Activated T-cell treated with anti-CD3 and anti-CD28 coated beads for 24 hours (primary cell): ENCODE results near the gene ELFN2.

Experiments
- DNase-seq: peaks from one replicate; pipeline ENCODE4 v3.0.0-alpha.2; 2020; ENCODE audit warnings: low read depth

Gene ELFN2

DNA sequence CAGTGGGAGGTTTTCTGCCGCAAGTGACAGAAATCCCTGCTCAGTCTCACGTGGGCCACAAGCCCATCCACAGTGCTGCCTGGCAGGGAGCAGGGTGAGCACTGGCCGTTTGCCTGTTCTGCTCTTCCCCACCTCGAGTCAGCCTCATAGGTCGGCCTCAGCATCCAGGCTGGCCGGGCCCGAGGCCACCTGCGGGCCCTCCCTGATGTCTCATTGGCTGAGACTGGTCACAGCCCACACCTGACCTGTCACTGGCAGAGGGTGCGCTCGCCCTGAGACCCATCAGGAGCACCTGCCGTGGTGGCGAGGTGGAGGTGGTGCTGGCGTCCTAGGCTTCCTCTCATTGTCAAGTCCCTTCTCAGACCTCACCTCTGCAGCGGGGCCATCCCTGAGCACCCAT lies 72.1 kb downstream of the ELFN2 start:
- no peak for DNase-seq

DNA sequence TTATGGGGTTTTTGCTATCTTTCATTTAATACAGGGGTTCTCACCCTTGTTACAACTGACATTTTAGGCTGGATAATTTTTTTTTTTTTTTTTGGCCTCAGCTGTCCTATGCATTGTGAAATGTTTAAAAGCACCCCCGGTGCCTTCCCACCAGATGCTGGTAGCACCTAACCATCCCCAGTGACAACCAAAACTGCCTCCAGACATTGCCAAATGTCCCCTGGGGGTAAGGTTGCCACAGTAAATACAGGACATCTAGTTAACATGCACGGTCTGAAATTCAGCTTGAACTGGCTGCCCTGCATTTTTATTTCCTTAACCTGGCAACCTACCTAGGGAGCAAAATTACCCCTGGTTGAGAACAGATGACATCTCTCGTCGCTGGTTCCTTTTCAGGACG lies 72.6 kb downstream of the ELFN2 start:
- no peak for DNase-seq

DNA sequence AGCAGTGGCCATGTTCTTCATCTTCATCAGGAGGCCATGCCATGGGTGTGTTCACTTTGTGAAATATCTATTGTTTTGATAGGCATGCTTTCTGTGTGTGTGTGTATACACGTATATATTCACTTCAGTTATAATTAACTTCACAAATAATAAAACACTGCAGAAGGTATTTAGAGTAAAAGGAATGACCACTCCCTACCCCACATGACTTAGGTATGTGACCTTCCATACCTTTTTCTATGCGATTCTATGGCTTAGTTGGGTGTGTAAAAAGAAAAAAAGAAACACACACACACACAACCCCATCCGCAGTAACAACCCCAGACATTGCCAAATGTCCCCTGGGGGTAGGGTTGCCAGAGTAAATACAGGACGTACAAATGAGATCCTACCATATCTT lies 73.0 kb downstream of the ELFN2 start:
- DNase-seq: no peak

DNA sequence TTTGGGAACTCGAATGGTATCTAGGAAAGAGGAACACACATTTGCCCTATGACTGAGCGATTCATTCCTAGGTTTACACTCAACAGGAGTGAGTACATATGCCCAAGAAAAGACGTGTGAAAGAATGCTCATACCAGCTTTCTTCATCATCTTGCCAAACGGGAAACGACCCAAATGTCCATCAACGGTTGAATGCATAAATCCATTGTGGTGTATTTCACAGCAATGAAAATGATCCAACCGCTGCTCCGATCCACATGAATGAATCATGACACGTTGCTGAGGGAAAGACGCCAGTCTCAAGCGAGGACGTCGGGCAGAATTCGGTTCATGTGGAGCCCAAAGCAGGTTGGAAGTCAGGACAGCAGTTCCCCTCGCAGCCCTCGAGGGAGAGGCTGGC lies 73.4 kb downstream of the ELFN2 start:
- DNase-seq: no peak

- DNase-seq: no peak
These were observed 74.8 kb downstream of the ELFN2 start for GRCh38 chr22:37352481-37352880.

DNA sequence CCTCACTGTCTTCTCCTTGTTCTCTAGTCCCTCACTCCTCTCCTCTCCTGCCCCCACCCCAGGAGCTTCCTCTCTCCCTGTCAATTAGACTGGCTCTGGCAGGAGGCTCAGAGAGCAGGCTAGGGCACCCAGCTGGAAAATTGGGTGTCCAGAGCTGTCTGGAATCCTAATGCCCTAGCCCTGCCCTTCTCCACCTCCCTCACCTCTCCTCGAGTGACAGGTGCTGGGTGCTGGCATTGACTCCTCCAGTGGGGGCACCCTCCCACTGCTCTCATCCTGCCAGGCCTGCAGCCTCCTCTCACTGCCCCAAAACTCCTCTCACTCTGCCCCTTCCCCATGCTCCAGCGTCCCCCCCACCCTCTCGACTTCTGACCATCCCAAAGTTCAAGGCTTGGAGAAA lies 76.0 kb downstream of the ELFN2 start:
- no peak for DNase-seq

- DNase-seq: no peak
These were observed 78.0 kb downstream of the ELFN2 start for GRCh38 chr22:37349043-37349814.

DNA sequence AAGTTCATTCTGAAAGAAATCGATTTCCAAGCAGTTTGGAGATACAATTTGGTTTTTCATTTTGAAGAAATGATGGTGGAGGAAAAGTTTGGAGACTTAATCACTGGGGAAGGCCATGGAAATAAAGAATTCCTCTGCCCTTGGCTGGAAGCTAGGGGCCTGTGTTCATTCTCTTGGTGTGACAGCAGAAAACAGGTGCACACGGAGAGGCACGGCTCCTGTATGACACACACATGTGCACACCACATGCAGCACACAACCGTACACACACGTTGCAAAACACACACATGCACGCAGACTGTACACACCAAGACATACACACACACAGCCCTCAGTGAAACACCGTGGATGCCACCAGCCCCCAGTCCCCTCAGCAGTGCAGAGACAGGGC lies 80.8 kb downstream of the ELFN2 start:
- no peak for DNase-seq

DNA sequence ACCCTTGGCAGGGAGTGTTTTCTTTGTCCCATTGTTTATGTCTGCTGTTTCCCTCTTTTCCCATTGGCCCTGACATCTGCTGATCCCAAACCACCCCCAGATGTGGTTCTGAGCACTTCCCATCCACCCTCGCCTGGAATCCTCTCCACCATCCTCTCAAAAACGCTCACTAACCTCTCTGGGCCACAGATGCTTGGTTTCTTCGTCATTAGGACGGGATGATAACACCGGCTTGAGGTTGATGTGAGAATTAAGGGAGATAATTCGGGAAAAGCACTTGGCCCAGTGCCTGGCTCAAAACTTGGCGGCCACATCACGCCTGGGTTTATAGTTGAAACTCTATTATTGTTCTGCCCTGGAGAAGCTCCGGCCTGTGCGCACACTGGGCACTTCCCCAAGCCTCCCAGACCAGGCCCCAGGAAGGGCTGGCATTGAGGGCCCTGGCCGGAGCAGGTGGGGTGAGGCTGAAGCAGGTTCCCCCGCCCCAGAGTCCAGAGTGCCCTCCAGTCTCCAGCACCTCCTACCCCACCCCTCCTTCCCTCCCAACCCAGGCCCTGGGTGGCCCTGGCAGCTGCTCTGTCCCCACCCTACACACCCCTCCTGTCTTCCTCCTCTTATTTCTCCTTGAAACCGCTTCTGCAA lies 81.3 kb downstream of the ELFN2 start:
- DNase-seq: no peak

GRCh38 chr22:37344735-37345449 lies 82.4 kb downstream of the ELFN2 start:
- DNase-seq: no peak

DNA sequence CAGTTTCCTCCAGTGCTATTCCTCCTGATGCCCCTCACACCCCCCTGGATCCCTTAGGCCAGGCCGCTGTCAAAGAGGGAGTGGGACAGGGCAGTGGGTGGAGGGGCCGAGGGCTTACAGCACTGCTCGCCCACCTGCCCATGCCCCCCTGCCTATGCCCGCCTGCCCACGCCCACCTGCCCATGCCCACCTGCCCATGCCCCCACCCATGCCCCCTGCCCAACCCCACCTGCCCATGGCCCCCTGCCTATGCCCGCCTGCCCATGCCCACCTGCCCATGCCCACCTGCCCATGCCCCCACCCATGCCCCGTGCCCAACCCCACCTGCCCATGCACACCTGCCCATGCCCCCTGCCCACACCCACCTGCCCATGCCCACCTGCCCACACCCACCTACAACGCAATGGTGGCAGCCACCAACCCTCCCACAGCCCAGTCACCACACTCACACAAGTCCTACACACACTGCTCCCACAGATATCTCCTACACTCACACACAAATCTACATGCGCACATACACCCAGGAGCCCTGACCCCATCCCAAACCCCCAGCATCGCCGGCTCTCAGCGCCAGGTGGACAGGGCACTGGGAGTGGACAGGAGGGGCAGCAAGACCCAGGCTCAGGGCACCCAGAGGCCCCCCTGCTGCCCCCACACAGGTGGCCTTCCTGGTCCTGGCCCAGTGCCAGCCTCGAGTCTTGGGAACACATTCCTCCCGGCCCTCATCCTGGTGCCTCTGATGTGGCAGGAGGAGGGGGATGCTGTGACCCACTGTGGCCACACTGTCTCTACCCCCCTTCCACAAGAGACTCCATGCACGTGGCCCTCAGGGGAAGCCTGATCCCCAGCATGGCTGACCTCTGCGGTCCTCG lies 83.2 kb downstream of the ELFN2 start:
- no peak for DNase-seq

- no peak for DNase-seq
These were observed 83.9 kb downstream of the ELFN2 start for GRCh38 chr22:37343348-37343747.

GRCh38 chr22:37342065-37342464 lies 85.2 kb downstream of the ELFN2 start:
- DNase-seq: no peak

DNA sequence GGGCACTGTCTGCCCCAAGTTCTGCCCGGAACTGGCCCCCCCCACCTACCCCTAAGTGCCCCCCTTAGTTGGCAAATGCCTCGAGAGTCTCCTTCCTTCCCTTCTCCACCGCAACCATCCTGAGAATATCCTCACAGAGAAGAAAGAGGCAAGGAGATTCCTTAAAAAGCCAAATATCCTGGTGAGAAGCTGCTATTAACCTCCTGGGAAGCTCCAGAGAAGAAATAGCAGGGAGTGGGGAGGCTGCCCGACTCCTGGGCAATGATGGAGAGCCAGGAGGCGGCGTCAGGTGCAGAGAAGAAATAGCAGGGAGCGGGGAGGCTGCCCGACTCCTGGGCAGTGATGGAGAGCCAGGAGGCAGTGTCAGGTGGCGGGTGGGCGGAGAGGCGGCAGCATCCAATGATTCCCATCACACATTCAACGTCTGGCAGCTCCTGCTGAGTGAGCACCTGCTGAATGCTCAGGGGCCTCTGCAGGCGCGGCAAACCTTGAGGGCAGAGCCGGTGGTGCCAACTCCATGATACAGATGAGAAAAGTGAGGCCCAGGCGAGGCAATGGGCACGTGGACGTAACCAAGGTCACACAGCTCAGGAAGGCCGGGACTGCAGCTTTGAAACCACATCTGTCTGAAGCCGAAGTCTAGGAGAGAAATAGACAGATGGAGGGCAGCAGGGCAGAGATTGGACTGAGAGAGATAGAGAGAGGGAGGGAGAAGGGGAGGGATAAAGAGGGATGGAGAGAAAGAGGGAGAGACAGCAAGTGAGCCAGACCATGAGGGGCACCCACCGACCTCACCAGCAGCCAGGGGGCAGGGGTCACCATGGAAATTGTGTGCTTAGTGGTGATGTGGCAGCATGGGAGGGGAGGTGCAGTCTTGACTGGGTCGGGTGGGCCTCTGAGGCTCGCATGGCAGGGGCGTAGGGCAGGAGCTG lies 86.7 kb downstream of the ELFN2 start:
- no peak for DNase-seq

DNA sequence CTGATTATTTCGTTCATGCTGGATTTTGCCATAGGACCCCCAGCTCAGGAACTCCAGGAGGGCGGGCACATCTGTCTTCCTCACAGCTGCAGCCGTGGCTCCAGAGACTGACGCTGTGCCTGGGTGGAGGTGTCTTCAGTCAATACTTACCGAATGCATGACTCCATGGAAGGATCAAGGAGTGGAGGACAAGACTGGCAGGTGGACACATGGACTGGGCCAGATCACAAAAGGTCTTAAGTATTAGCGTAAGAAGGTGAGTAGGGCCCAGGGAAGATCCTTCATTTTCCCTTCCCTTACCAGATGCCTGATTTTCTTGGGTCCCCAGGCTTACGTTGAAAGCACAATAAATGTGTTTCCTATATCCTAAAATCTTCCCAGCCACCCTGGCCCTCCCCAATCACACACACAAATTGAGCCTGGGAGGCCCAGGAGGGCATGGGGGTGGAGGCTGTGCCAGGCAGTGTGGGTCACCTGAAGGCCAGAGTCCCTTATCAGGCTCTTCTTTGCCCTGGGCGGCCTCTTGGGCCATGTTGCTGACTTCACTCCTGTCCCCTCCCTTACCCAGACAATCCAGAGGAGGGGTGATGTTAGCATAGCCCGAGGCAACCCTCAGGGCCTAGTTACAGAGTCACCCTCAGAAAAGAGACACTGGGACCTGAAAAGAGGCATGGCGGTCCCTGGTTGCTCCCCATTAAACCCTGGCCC lies 88.6 kb downstream of the ELFN2 start:
- no peak for DNase-seq

- no peak for DNase-seq
These were observed 89.9 kb downstream of the ELFN2 start for GRCh38 chr22:37337204-37337943.

DNA sequence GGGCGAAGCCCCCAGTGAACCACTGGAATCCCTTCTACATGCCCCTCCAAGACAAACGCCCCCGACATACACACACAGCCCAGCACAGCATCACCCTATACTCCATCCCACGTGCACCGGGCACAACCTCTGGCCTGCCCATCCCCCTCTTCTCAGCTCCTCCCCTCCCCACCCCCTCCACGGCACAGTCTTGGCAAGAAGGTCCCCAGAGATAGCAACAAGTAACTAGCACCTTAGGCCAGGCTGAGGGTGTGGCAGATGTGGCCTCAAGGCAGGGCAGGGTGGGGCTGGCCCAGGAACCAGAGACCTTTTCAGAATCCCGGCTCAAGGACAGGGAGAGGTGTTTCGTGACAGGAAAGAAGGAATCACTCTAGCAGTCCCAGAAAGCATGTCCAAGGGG lies 90.7 kb downstream of the ELFN2 start:
- DNase-seq: no peak

DNA sequence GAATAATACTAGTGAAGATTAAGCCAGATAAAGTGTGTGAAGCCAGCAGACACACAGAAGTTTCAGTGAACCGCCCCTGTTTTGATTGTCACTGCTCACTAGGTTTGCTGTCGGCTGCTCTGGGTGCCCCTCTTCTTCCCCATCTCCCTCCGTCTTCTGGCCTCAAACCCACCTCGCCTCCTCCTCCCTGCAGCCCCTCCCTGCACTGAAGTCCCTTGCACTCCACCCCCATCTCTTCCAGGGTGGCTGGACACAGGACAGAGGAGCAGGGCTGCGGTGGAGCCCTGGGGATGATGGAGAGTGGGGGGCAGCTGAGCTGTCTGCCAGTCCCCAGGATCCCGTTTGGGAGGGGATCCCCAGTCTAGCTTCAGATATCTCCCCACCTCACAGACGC lies 91.5 kb downstream of the ELFN2 start:
- no peak for DNase-seq

DNA sequence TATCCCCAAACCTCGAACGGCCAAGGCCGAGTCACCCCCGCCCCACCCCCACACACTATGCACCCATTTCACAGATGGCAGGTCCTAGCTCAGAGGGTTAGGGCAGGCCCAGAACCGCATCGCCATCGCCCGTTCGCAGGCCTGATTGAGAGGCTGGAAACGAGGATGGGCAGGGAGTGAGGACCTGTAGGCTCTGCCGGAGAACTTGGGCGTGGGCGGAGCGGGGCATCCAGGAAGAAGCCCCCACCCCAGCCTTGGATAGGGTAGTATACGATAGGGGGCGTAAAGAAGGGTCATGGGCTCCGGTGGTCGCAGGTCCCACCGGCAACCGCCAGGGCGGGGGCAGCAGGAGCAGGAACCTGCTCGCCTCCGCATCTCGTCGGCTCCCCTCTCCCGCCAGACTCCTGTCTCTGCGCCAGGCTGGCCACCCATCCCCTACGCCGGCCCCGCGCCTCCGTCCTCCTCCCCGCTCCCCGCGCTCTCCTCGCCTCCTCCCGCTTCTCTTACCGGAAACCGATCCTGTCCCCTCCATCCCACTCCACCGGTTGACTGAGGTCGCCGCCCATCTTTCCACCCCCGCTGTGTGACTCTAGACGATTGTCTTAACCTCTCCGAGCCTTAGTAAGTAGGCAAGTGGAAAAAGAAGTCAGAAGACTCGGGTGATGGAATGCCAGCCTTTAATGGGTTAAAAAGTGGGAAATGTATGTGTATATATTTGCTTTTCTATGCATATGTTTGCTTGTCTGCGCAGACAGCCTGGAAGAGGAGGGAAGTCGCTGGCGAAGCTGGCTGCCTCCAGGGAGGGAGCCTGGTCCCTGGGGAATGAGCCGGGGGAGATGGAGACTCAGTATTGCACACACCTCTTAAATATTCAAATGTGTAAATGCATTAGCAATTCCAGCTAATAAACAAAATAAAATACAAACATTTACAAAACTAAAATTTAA lies 92.1 kb downstream of the ELFN2 start:
- DNase-seq: no peak
